Myometrial cell (primary cell): ENCODE measurements around the gene SEPTIN14. TPM values are rescaled to one million over a fixed set of nuclear protein-coding genes. Genes with fewer than 3 reads are reported as not detected.

Experiments
- total RNA-seq: library from RNA; depleted of rRNA; stranded (reverse); fragments of >200 nt; gene quantifications from 2 replicates; pipeline ENCODE4 v1.2.3, GENCODE V29; 2015

Gene SEPTIN14
- not detected in 2 replicates for total RNA-seq

DNA sequence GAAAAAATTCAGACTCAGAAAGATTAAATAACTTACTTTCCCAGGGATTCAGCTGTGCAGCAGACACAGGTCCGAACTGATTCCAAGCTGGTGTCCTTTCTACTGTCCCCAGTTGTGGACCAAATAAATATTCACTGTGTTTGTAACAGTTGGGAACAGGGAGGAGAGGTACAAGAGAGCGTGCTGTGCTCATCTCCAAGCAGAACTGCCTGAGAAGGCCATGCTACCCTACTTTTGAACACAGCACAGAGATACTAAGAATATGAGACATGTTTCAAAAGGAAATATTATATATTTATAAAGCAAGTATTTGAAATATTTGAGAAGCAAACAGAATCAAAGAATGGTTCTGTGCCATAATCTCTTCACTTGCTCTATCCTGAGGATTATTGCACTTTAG lies at the start of gene SEPTIN14:
Gene SEPTIN14, minus strand, starts transcription at position 101 of the 400 bp plus-strand sequence. CDS start 756 bp downstream, outside the sequence.

Other genes with a start within 250 kb of the SEPTIN14 start
- gene ZNF713, start 24.7 kb upstream of the SEPTIN14 start, total RNA-seq, result 1.2 and 2.5 TPM in 2 replicates
- 7.5 and 11.9 TPM in 2 replicates for gene MRPS17, start 89.1 kb upstream of the SEPTIN14 start, total RNA-seq
- 51.3 and 58.1 TPM in 2 replicates for gene NIPSNAP2, start 101.8 kb upstream of the SEPTIN14 start, total RNA-seq
- 134 and 148 TPM in 2 replicates for gene PSPH, start 188.7 kb upstream of the SEPTIN14 start, total RNA-seq
- 164 and 201 TPM in 2 replicates for gene CCT6A, start 189.0 kb upstream of the SEPTIN14 start, total RNA-seq
- gene SUMF2, start 201.5 kb upstream of the SEPTIN14 start, total RNA-seq, result 192 and 263 TPM in 2 replicates
- 0.29 TPM in 1 of 2 replicates, not detected in the other for gene PHKG1, start 230.2 kb upstream of the SEPTIN14 start, total RNA-seq
- gene CHCHD2, start 243.7 kb upstream of the SEPTIN14 start, total RNA-seq, result 564 and 615 TPM in 2 replicates